ENCODE data around the gene ZP1. TPM values are rescaled to one million over a fixed set of nuclear protein-coding genes. Genes with fewer than 3 reads are reported as not detected.

Gene ZP1
- total and polyA plus RNA-seq, 10 of the 15 experiments (the other 5 are each of a cell fraction or from before 2014, with no cell fraction given), result not detected

GRCh38 chr11:60876168-60876485, 8.8 kb downstream of the ZP1 start:
- no peak for FAIRE-seq
- Histone ChIP-seq H3K4me1 (ENCODE audit: control insufficient read depth, insufficient read depth, low read length) (no peaks in the 10 kb centered on the region), H3K9me3 (replicated peaks; ENCODE audit: control insufficient read depth, insufficient read depth, low read length) (no peaks in the 10 kb centered on the region), H2AFZ (ENCODE audit: control insufficient read depth, low read depth, low read length) (no peak overlapping the region), H4K20me1 (ENCODE audit: control insufficient read depth, insufficient read depth) (no peaks in the 10 kb centered on the region; the same call in 1 of the 2 replicates), H3K4me3 (no peak overlapping the region), H3K79me2 (ENCODE audit: control insufficient read depth, insufficient read depth, low read length) (no peaks in the 10 kb centered on the region), H3K27me3 (replicated peaks in 1 of 2; ENCODE audit: control insufficient read depth in 2 of 2, insufficient read depth in 2 of 2, low read length in 1 of 2) (no peaks in the 10 kb centered on the region), H3K4me2 (ENCODE audit: control insufficient read depth, insufficient read depth) (no peak overlapping the region), H3K9ac (ENCODE audit: control insufficient read depth, insufficient read depth, low read length) (no peak overlapping the region), H3K27ac (ENCODE audit: control insufficient read depth, insufficient read depth) (no peak overlapping the region), H3K36me3 (ENCODE audit: control insufficient read depth in 2 of 2, insufficient read depth in 2 of 2, low read length in 1 of 2) (peaks cover 0 to 5% of the 10 kb centered on the region in 2 experiments; a peak in 3 of 4 replicates)
- ChIA-PET POLR2A (no interaction called here), CTCF (interaction anchor here (1.1 to 2.3 kb wide), 4 partner anchors 11 to 46 kb away, joined by 3 to 8 read pairs (median 4); no protein-coding TSS in a partner anchor), RAD21 (ENCODE audit: unreplicated experiment) (no interaction called here), SMC1A (ENCODE audit: uncharacterized antibody, unreplicated experiment) (interaction anchor here (1.3 kb wide), 1 partner anchor 11 kb away, joined by 5 read pairs; no protein-coding TSS in a partner anchor)
- in situ Hi-C loops (cut with MboI) (no loop called here), intact Hi-C loops (cut with micrococcal nuclease; ENCODE audit: unreplicated experiment) (no loop called here)
- ATAC-seq, result no peak
- BruUV-seq (replicated peaks), result no TSS peak
- TF ChIP-seq SMAD5 (IDR thresholded peaks at IDR 0.05; ENCODE audit: low read depth) (no peak), ZNF622 (IDR thresholded peaks at IDR 0.05) (no peak), CHD4 (IDR thresholded peaks at IDR 0.05) (no peak), CHD1 (IDR thresholded peaks at IDR 0.05; ENCODE audit: low read depth, low read length) (no peak)
- 90% methylated on average over 2 of the region's 2 CpGs for WGBS (ENCODE audit: insufficient coverage, insufficient replicate concordance, low lambda C conversion rate, missing lambda C conversion rate)
- no peak for DNase-seq (ENCODE audit: low read depth, low spot score)

DNA sequence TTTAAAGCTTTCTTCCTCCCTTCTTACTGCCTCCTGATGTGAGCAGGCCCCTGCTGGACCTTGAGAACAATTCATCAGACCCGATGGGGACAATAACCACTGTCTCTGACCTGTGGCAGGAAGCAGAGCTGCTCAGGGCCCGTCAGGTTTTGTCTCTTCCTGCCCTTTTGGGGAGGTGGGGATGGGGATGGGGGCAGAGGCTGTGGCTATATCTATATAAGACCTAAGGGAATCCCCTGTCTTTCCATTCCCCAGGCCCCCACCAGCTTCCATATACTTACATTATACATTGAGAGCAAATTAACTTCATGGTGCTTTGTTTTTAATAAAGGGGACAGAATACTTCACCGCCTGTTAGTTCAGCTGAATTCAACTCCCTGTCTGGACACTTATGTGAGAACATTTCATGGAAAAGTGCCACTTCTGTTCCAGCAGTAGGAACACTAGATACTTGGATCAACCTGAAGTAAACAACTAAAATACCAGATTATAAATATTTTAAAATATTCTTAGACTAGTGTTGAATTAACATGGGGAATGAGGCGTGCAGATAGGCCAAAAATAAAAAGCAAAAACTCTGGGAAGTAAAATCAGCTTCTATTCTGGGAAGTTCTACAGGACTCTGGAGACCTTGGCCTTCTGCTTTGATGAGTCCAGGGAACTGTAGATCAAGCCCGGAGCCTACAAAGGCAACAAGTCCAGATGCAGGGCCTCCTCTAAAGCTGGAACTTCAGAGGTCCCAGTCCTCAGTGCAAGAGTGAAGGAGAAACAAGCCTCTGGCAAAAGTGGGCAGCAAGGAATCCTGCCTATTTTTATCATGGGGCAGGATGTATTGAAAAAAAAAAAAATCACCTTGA, 11.1 kb downstream of the ZP1 start:
- WGBS (ENCODE audit: insufficient coverage, insufficient replicate concordance, low lambda C conversion rate, missing lambda C conversion rate), result 60% methylated on average over 5 of the region's 5 CpGs
- TF ChIP-seq ETV6 (conservative IDR thresholded peaks at IDR 0.05 in 1 of 2, IDR thresholded peaks at IDR 0.05 in 1 of 2; ENCODE audit: borderline replicate concordance in 1 of 2, low read depth in 1 of 2), result no peak
- TF ChIP-seq GABPA (IDR thresholded peaks at IDR 0.05; ENCODE audit: low read depth), result no peak
- TF ChIP-seq CHD1 (IDR thresholded peaks at IDR 0.05; ENCODE audit: low read depth, low read length), result no peak
- TF ChIP-seq SUZ12 (IDR thresholded peaks at IDR 0.05; ENCODE audit: unreplicated experiment), result no peak
- no peak for TF ChIP-seq CUX1 (IDR thresholded peaks at IDR 0.05; ENCODE audit: insufficient replicate concordance, low read depth, low read length)

More for the DNA sequence above, 11.1 kb downstream of the ZP1 start:
- no peak overlapping the region for H3K4me2 ChIP-seq (ENCODE audit: control insufficient read depth, insufficient read depth)
- ATAC-seq (no peak), FAIRE-seq (no peak), DNase-seq (ENCODE audit: low read depth, low spot score) (no peak)
- ChIA-PET CTCF (interaction anchor here (1.2 to 2.3 kb wide), 2 partner anchors 9 to 48 kb away, joined by 4 to 8 read pairs; no protein-coding TSS in a partner anchor), SMC1A (ENCODE audit: uncharacterized antibody, unreplicated experiment) (interaction anchor here (1.2 to 1.3 kb wide), 2 partner anchors 10 to 47 kb away, joined by 3 read pairs; no protein-coding TSS in a partner anchor), RAD21 (ENCODE audit: unreplicated experiment) (no interaction called here), POLR2A (no interaction called here)
- H3K27ac ChIP-seq (ENCODE audit: control insufficient read depth, insufficient read depth), result no peak overlapping the region
- H3K4me1 ChIP-seq (ENCODE audit: control insufficient read depth, insufficient read depth, low read length), result no peaks in the 10 kb centered on the region
- no peaks in the 10 kb centered on the region for H3K27me3 ChIP-seq (replicated peaks in 1 of 2; ENCODE audit: control insufficient read depth in 2 of 2, insufficient read depth in 2 of 2, low read length in 1 of 2)
- no peaks in the 10 kb centered on the region for H3K79me2 ChIP-seq (ENCODE audit: control insufficient read depth, insufficient read depth, low read length)
- no peak overlapping the region for H3K9ac ChIP-seq (ENCODE audit: control insufficient read depth, insufficient read depth, low read length)
- H3K36me3 ChIP-seq (ENCODE audit: control insufficient read depth in 2 of 2, insufficient read depth in 2 of 2, low read length in 1 of 2), result peaks cover 0 to 5% of the 10 kb centered on the region in 2 experiments; a peak in 3 of 4 replicates
- in situ Hi-C loops (cut with MboI), result no loop called here
- BruUV-seq (replicated peaks), result no TSS peak
- H3K9me3 ChIP-seq (replicated peaks; ENCODE audit: control insufficient read depth, insufficient read depth, low read length), result no peaks in the 10 kb centered on the region
- no peaks in the 10 kb centered on the region; the same call in 1 of the 2 replicates for H4K20me1 ChIP-seq (ENCODE audit: control insufficient read depth, insufficient read depth)
- no peak overlapping the region for H3K4me3 ChIP-seq
- no peak overlapping the region for H2AFZ ChIP-seq (ENCODE audit: control insufficient read depth, low read depth, low read length)
- intact Hi-C loops (cut with micrococcal nuclease; ENCODE audit: unreplicated experiment), result no loop called here
